Testis (tissue), 3 donors: ENCODE results near the gene CFLAR. TPM values are rescaled to one million over a fixed set of nuclear protein-coding genes. Genes with fewer than 3 reads are reported as not detected.

Experiments
- DNase-seq: peaks from one replicate; pipeline ENCODE4 v3.0.0-alpha.2; 2019
- H3K27ac ChIP-seq, 2 donors: fragments of 200-600 bp; sonication (generic); one replicate each; pipeline ENCODE4 v1.5.1; 2019
- H3K27me3 ChIP-seq: fragments of 200-600 bp; sonication (generic); one replicate; pipeline ENCODE4 v1.5.1; 2019
- H3K36me3 ChIP-seq: fragments of 200-600 bp; sonication (generic); one replicate; pipeline ENCODE4 v1.5.1; 2017; ENCODE audit warnings: low read depth; ENCODE audit errors: missing control alignments
- H3K4me1 ChIP-seq: fragments of 200-600 bp; sonication (generic); one replicate; pipeline ENCODE4 v1.5.1; 2019
- H3K4me3 ChIP-seq, 2 donors: fragments of 200-600 bp; sonication (generic); one replicate each; pipeline ENCODE4 v1.5.1; 2017 to 2019
- H3K9me3 ChIP-seq: fragments of 200-600 bp; sonication (generic); one replicate; pipeline ENCODE4 v1.5.1; 2017
- POLR2A ChIP-seq: fragments of 450-650 bp; IDR thresholded peaks from one replicate; pipeline ENCODE4 v1.6.1; 2017; ENCODE audit warnings: antibody characterized with exemption, mild to moderate bottlenecking, moderate library complexity
- WGBS, 2 donors: methylation state at CpG; one replicate each; pipeline ENCODE4 v1.1.5; 2018; 5-methylcytosine and 5-hydroxymethylcytosine counted together
- intact Hi-C: fragments of 100-400 bp; cut with DNase I; formaldehyde crosslinking; loops from one replicate; pipeline ENCODE4 v1.15.1; 2023; ENCODE audit warnings: low total_unique reads
- polyA plus RNA-seq: library from polyadenylated mRNA; stranded (reverse); fragments of 350-450 nt; fragmentation: Illumina TruSeq; extraction: RNeasy Lipid Tissue Mini Kit (QIAGEN cat#74804); gene quantifications from one replicate; pipeline ENCODE4 v1.2.3, GENCODE V29; 2014; ENCODE audit warnings: low read depth, low replicate concordance; ENCODE audit not compliant: insufficient read depth
- total RNA-seq, 2 donors: library from RNA; depleted of rRNA; stranded (reverse); fragments of >200 nt; gene quantifications; one replicate each; pipeline ENCODE4 v1.2.3, GENCODE V29; 2016
- TF ChIP-seq, protein P1 (sequence below), 3 experiments: fragments of 450-650 bp in 2 of 3; fragments of 200-600 bp in 1 of 3; sonication (generic) in 1 of 3; IDR thresholded peaks; one replicate each; pipeline ENCODE4 v1.5.1; 2016 to 2019; ENCODE audit warnings: antibody characterized with exemption in 3 of 3, mild to moderate bottlenecking in 2 of 3, moderate library complexity in 1 of 3

The CFLAR gene
- total and polyA plus RNA-seq, 3 donors from 2014 or later, result 51.1 to 137 (median 117) TPM

DNA sequence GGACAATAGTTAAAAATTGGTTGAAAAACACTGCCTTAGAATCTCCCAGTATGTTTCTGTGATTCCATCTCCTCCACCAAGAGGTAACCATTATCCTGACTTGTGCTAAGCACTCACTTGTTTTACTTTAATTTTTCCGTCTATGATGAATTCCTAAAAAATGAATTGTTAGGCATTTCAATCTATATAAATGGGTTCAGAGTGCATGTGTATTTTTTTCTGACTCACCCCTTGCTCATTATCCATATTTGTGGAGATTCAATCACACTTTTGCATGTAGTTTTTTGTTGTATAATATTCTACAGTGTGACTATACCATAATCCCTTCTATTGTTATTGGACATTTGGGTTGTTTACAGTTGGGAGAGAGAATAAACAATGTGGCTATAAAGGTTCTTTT is 42.9 kb upstream of the CFLAR start:
- TF ChIP-seq, protein P1, sequence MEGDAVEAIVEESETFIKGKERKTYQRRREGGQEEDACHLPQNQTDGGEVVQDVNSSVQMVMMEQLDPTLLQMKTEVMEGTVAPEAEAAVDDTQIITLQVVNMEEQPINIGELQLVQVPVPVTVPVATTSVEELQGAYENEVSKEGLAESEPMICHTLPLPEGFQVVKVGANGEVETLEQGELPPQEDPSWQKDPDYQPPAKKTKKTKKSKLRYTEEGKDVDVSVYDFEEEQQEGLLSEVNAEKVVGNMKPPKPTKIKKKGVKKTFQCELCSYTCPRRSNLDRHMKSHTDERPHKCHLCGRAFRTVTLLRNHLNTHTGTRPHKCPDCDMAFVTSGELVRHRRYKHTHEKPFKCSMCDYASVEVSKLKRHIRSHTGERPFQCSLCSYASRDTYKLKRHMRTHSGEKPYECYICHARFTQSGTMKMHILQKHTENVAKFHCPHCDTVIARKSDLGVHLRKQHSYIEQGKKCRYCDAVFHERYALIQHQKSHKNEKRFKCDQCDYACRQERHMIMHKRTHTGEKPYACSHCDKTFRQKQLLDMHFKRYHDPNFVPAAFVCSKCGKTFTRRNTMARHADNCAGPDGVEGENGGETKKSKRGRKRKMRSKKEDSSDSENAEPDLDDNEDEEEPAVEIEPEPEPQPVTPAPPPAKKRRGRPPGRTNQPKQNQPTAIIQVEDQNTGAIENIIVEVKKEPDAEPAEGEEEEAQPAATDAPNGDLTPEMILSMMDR (IDR thresholded peaks at IDR 0.05), result no peak
- TF ChIP-seq POLR2A, result no peak
- Histone ChIP-seq H3K27ac (no peak overlapping the region), H3K4me3 (no peak overlapping the region), H3K36me3 (no peaks in the 10 kb centered on the region), H3K27me3 (no peaks in the 10 kb centered on the region), H3K9me3 (no peaks in the 10 kb centered on the region), H3K4me1 (peaks cover 13% of the 10 kb centered on the region)
- intact Hi-C loops, result no loop called here
- WGBS, 2 donors, result 52 to 80% methylated on average over 1 of the region's 1 CpG
- DNase-seq, result no peak

DNA sequence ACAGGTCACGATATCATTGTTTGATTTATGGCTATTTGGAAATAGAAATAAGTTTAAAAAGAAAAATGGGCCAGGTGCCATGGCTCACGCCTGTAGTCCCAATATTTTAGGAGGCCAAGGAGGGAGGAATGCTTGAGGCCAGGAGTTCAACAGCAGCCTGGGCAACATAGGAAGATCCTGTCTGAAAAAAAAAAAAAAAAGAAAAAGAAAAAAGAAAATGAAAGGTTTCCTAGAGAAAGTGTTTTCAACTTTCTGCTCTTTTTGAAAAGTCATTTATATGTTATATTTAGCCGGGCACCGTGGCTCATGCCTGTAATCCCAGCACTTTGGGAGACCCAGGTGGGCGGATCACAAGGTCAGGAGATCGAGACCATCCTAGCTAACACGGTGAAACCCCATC is 41.0 kb upstream of the CFLAR start:
- no peak overlapping the region for H3K4me3 ChIP-seq
- no peaks in the 10 kb centered on the region for H3K9me3 ChIP-seq
- H3K4me1 ChIP-seq, result peaks cover 13% of the 10 kb centered on the region
- H3K27me3 ChIP-seq, result no peaks in the 10 kb centered on the region
- H3K36me3 ChIP-seq, result no peaks in the 10 kb centered on the region
- intact Hi-C loops, result loop anchor here (5.0 kb wide), 1 partner anchor 37 kb away; no protein-coding TSS in a partner anchor
- WGBS, 2 donors, result 90 to 94% methylated on average over 7 of the region's 7 CpGs
- DNase-seq, result no peak
- TF ChIP-seq, protein P1 (IDR thresholded peaks at IDR 0.05), result no peak
- TF ChIP-seq POLR2A, result no peak
- no peak overlapping the region for H3K27ac ChIP-seq

DNA sequence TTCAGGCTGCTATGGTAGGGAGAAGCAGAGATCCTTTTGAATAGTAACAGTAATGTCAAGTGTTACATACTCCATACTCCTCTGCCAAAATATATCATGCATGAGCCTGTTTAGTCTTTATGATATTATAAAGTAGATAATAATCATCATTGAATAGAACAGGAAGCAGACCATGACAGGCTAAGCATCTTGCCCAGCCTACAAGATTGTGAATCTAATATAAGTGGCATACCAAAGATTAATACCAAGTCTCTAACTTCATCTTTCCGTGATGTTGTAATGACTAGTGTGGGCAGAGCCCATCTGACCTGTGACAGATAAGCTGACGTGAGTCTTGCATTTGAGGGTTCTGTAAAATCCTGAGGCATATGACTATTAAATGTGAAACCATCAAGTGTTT is 31.1 kb upstream of the CFLAR start:
- Histone ChIP-seq H3K27ac (no peak overlapping the region), H3K27me3 (no peaks in the 10 kb centered on the region), H3K9me3 (no peaks in the 10 kb centered on the region), H3K36me3 (no peaks in the 10 kb centered on the region), H3K4me1 (no peaks in the 10 kb centered on the region), H3K4me3 (no peak overlapping the region)
- TF ChIP-seq, protein P1 (IDR thresholded peaks at IDR 0.05), result no peak
- no peak for TF ChIP-seq POLR2A
- intact Hi-C loops, result no loop called here
- 69 to 74% methylated on average over 2 of the region's 2 CpGs for WGBS, 2 donors
- DNase-seq, result no peak

DNA sequence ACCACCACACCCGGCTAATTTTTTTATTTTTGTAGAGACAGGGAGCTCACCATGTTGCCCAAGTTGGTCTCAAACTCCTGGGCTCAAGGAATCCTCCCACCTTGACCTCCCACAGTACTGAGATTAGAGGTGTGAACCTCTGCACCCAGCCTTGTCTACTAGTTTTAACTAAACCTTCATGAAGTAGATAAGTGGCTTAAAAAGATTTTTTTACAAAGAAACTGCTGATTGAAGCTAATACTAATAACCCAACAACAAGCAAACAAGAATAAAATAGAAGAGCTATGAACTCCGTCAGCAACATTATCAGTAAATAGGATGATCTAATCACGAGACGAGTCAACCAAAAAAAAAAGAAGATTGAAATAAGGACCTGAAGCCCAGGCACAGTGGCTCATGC is 25.4 kb upstream of the CFLAR start:
- H3K36me3 ChIP-seq, result no peaks in the 10 kb centered on the region
- intact Hi-C loops, result no loop called here
- no peaks in the 10 kb centered on the region for H3K27me3 ChIP-seq
- H3K27ac ChIP-seq, result no peak overlapping the region
- no peak overlapping the region for H3K4me3 ChIP-seq
- DNase-seq, result no peak
- H3K9me3 ChIP-seq, result no peaks in the 10 kb centered on the region
- TF ChIP-seq POLR2A, result no peak
- TF ChIP-seq, protein P1 (IDR thresholded peaks at IDR 0.05), result no peak
- 86 to 92% methylated on average over 4 of the region's 4 CpGs for WGBS, 2 donors
- H3K4me1 ChIP-seq, result no peaks in the 10 kb centered on the region

DNA sequence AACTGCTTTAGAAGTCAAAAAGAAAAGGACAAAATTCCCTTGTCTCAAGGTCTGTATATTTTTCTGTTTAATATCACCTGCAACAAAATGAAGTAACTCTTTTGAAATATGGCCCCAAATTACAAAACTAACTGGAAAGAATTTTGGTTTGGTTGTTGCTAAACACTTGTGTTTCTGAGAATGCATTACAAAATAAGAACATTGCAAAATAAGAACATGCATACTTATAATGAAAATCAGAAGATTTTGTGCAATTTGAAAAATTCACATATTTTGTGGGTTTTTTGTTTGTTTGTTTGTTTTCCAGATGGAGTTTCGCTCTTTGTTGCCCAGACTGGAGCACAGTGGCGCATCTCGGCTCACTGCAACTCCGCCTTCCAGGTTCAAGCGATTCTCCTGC is 22.4 kb upstream of the CFLAR start:
- DNase-seq, result no peak
- no peaks in the 10 kb centered on the region for H3K9me3 ChIP-seq
- intact Hi-C loops, result no loop called here
- no peaks in the 10 kb centered on the region for H3K27me3 ChIP-seq
- H3K36me3 ChIP-seq, result no peaks in the 10 kb centered on the region
- H3K4me3 ChIP-seq, result no peak overlapping the region
- H3K27ac ChIP-seq, result no peak overlapping the region
- no peak for TF ChIP-seq POLR2A
- TF ChIP-seq, protein P1 (IDR thresholded peaks at IDR 0.05), result no peak
- no peaks in the 10 kb centered on the region for H3K4me1 ChIP-seq
- WGBS, 2 donors, result 69 to 74% methylated on average over 5 of the region's 5 CpGs
